ENCODE measurements around the gene TBCCD1.

GRCh38 chr3:186520957-186521842, 45.9 kb downstream of the TBCCD1 start:
- no peak for TF ChIP-seq EZH2 (IDR thresholded peaks at IDR 0.05; ENCODE audit: borderline replicate concordance, low read depth, low read length, poor library complexity, severe bottlenecking)
- TF ChIP-seq, protein P1, sequence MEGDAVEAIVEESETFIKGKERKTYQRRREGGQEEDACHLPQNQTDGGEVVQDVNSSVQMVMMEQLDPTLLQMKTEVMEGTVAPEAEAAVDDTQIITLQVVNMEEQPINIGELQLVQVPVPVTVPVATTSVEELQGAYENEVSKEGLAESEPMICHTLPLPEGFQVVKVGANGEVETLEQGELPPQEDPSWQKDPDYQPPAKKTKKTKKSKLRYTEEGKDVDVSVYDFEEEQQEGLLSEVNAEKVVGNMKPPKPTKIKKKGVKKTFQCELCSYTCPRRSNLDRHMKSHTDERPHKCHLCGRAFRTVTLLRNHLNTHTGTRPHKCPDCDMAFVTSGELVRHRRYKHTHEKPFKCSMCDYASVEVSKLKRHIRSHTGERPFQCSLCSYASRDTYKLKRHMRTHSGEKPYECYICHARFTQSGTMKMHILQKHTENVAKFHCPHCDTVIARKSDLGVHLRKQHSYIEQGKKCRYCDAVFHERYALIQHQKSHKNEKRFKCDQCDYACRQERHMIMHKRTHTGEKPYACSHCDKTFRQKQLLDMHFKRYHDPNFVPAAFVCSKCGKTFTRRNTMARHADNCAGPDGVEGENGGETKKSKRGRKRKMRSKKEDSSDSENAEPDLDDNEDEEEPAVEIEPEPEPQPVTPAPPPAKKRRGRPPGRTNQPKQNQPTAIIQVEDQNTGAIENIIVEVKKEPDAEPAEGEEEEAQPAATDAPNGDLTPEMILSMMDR (conservative IDR thresholded peaks at IDR 0.05; ENCODE audit: low read depth, low read length) = no peak

All from A673 (cell line).